ENCODE data around the gene ENSA.

- no peak for TF ChIP-seq RAD21 (IDR thresholded peaks at IDR 0.05; ENCODE audit: low read depth)
- TF ChIP-seq, protein P1, sequence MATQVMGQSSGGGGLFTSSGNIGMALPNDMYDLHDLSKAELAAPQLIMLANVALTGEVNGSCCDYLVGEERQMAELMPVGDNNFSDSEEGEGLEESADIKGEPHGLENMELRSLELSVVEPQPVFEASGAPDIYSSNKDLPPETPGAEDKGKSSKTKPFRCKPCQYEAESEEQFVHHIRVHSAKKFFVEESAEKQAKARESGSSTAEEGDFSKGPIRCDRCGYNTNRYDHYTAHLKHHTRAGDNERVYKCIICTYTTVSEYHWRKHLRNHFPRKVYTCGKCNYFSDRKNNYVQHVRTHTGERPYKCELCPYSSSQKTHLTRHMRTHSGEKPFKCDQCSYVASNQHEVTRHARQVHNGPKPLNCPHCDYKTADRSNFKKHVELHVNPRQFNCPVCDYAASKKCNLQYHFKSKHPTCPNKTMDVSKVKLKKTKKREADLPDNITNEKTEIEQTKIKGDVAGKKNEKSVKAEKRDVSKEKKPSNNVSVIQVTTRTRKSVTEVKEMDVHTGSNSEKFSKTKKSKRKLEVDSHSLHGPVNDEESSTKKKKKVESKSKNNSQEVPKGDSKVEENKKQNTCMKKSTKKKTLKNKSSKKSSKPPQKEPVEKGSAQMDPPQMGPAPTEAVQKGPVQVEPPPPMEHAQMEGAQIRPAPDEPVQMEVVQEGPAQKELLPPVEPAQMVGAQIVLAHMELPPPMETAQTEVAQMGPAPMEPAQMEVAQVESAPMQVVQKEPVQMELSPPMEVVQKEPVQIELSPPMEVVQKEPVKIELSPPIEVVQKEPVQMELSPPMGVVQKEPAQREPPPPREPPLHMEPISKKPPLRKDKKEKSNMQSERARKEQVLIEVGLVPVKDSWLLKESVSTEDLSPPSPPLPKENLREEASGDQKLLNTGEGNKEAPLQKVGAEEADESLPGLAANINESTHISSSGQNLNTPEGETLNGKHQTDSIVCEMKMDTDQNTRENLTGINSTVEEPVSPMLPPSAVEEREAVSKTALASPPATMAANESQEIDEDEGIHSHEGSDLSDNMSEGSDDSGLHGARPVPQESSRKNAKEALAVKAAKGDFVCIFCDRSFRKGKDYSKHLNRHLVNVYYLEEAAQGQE (IDR thresholded peaks at IDR 0.05; ENCODE audit: low read depth), result no peak
- no peak for TF ChIP-seq EP300 (IDR thresholded peaks at IDR 0.05; ENCODE audit: borderline replicate concordance)
- TF ChIP-seq FOXM1 (IDR thresholded peaks at IDR 0.05; ENCODE audit: borderline replicate concordance, low read depth), result no peak
- no peak for TF ChIP-seq USF1 (IDR thresholded peaks at IDR 0.05)
- no peak for TF ChIP-seq TEAD4 (IDR thresholded peaks at IDR 0.05)
Measured at GRCh38 chr1:150650193-150650592, 20.8 kb upstream of the ENSA start.

All from Ishikawa (cell line).